NCI-H774 (cell line): Measurements from ENCODE around the gene ZNF280A.
"Not testable (repeated sequence)": the region's sequence is repeated elsewhere in the genome, so short reads cannot be mapped to it uniquely, and the experiment has no call there.

Experiments used
- DNase-seq: peaks from one replicate; lab custom pipeline; 2025; lab: John Stamatoyannopoulos, UW

Gene ZNF280A

DNA sequence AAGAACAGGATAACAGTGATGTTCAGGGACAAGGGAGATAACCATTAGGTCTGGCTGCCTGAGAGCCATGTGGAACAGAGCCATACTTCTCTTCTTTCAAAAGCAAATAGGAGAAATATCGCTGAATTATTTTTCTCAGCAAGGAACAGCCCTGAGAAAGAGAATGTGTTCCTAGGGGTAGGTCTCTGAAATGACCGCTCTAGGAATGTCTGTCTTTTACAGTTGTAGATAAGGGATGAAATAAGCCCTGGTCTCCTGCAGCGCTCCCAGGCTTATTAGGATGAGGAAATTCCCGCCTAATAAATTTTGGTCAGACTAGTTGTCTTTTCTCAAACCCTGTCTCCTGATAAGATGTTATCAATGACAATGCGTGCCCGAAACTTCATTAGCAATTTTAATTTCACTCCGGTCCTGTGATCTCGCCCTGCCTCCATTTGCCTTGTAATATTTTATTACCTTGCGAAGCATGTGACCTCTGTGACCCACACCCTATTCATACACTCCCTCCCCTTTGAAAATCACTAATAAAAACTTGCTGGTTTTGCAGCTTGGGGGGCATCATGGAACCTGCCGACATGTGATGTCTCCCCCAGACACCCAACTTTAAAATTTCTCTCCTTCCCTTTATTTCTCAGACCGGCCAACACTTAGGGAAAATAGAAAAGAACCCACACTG lies 51.1 kb downstream of the ZNF280A start:
- not testable (repeated sequence) for DNase-seq

DNA sequence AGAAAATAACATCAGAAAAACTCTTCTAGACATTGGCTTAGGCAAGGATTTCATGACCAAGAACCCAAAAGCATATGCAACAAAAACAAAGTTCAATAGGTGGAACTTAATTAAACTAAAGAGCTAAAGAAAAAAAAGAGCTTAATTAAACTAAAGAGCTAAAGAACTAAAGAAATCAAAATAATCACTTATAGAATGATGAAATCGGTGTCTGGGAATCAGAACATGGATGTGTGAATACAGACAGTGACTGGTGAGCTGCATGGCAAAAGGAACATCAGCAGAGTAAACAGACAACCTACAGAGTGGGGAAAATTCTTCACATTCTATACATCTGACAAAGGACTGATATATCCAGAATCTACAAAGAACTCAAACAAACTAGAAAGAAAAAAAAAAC lies 53.0 kb downstream of the ZNF280A start:
- DNase-seq, result no peak

DNA sequence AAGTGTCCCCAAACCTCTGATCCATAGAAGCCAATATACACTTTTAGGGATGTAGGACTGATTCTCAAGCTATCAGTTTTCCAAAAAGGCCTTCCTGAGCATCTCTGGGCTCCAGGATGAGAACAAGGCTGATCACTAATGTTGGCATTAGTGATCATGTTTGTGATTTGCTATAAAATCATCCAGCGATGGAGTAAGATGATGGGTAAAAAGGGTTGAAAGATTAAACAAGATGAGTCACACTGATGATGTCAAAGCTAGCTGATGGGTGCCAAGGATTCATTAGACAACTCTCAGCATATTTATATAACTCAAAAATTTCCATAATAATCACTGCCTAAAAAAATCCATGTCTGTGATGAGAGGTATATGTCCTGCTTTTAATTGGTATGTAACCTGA lies 54.3 kb downstream of the ZNF280A start:
- DNase-seq, result no peak

DNA sequence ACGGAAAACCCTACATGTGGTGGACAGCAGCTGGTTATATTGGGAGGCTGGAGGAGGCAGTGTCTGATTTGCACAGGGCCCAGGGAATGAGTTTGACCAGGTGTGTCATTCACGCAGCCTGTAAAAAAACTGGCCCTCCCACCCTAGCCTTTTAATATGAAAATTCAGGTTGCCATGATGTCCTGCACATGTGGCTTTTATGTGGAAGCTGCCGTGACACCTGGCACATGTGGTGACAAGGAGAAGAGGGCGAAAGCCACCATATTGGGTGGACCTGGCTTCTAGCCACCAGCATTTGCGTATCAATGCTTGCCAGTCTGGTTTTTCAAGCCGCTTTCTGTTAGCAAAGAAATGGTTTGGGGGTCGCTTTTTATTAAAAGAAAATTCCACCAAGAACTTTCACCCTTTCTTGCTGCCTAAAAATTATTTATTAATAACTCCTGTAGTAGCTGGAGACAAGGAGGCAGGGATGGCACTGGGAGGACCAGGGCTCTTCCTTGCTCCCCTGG lies 54.9 kb downstream of the ZNF280A start:
- DNase-seq, result peak; percentile 2

DNA sequence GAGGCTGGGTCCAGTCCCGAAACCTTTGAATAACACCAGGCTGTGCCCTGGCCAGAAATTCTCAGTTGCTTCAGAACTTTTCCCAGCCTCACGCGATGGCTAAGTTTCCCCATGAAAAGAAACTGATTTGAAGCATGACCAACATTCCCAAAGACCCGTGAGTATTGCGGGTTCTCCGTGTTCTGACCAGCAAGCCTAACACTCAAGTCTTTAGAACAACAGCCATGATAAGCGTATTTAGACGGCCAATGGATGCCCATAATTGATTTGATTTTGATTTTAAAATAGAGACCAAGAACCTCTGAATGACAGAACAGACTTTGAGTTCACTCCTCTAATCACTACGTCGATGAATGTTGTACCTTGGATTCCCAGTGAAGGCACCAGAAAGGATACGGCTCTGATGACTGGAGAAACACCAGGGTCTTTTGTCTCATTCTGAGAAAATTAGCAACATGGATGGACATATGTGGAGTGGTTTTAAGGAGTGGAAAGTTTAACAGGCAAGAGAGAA lies 55.5 kb downstream of the ZNF280A start:
- DNase-seq, result no peak

DNA sequence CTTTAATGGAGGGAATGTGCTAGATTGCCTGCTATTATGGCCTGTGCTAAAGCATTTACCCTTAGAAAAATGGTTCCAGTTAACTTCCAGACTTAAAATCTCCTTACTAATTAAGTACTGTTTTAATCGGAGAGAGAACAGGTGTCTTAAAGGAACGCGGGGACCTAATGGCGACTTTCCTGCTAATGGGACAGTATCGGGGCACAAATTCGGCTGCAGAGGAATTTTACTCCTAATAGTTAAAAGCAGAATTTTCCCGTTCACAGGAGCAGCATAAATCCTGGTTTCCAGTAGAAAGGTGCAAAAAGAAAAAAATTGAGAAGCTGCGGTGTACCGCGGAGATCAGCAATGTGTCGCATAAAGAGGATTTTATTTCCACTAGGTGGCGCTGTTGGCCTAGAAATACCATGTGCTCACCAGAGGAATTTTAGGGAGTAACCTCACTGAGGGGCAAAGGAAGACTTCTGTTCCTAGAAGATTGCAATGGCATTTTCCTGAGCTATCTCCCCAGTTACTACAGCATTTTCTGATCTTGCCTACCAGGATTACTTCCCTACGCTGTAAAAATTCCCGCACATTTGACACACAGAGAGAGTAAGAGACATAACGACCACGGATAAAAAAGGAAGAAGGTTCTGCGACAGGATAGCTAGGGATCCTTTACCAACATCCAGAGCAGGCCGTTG lies 56.1 kb downstream of the ZNF280A start:
- DNase-seq, result peak; percentile 31
